HG02885 (cell line): ENCODE data around the gene ORC4.
"Not testable (repeated sequence)": the region's sequence is repeated elsewhere in the genome, so short reads cannot be mapped to it uniquely, and the experiment has no call there.

ENCODE experiments used
- ATAC-seq: cut with Tn5 transposase; IDR thresholded peaks from one replicate; pipeline ENCODE4 v1.9.1; 2021; ENCODE audit warnings: mild to moderate bottlenecking; ENCODE audit not compliant: unreplicated experiment, poor library complexity

The ORC4 gene

DNA sequence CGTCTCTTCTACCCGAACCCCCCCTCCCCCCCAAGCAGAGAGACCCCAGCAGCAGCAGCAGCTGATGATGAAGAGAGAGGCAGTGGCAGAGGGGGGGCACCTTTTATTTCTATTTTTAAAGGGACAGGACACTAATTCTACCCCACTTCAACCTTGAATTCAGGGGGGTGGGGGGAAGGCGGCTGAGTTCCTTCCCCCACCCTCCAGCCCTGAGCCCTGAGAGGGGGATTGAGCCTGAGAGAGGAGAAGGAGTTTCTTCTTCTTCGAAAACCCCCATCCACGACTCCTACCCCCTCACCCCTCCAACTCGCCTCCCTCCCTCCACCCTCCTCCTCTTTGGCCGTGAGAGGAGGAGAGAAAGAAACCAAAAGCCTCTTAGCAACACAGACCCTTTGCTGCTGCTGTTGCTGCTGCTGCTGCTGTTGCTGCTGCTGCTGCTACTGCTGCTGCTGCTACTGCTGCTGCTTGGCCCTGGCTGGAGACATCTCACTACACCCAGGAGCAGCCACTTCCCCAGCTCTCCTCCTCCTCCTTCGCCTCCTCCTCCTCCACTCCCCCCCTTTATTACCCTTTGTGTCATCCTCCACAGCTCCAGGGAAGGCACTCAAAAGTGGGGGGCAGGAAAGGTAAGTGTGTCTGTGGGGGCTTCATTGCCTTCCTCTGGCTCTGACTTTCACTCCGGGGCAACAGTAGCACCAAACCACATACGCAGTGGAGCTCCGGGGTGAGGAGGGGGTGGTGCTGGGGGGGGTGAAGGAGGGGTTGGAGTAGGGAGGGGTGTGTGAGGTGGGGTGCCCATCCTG, 723 bp upstream of the ORC4 start, which contains the start of gene MBD5:
MBD5 (plus strand) TSS at position 33 of the 803 bp plus-strand sequence.
- peak; percentile 31 for ATAC-seq

DNA sequence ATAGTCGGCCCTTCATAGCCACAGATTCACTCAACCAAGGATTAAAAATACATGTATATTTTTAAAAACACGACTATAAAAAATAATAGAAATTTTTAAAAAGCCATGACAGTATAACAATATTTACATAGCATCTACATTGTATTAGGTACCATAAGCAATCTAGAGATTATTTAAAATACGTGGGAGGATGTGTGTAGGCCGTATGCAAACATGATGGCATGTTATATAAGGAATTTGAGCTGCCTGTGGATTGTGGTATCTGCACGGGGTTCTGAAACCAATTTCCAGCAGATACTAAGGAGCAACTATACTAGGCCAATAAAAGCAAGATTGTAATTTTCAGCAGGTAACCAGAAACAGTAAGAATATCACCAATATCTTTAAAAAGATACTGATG, 5.9 kb downstream of the ORC4 start:
- ATAC-seq, result no peak

DNA sequence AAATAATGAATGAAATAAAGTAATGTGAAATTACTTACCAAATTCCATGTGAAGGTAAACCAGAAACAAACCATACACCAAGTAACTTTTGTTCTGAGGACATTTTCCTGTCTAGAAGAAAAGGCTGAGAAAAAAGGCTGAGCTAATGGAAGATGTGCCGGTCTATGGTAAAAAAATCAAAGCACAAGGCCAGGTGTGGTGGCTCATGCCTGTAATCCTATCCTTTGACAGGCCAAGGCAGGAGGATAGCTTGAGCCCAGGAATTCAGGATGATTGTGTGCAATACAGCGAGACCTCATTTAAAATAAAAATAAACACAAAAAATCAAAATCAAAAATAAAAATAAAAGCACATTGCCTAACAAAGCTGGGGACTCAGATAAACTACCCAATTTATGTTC, 6.7 kb downstream of the ORC4 start:
- no peak for ATAC-seq

DNA sequence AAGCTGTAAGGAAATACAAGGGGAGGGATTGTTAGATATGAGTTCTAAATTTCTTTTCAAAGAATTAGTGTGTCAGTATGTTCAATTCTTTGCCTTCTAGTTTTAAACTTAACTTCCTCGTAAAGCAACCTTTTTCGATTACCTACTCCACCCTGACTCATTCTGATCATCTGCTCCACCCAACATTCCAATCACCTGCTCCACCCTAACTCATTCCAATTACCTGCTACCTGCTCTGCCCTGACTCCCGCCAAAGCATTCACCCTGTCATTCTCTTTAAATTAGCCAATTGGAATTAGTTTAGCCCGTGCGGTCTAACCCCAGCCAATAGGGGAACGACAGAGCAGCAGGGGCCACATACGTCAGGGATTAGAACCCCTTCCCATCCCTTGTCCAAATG, 12.1 kb downstream of the ORC4 start:
- not testable (repeated sequence) for ATAC-seq

DNA sequence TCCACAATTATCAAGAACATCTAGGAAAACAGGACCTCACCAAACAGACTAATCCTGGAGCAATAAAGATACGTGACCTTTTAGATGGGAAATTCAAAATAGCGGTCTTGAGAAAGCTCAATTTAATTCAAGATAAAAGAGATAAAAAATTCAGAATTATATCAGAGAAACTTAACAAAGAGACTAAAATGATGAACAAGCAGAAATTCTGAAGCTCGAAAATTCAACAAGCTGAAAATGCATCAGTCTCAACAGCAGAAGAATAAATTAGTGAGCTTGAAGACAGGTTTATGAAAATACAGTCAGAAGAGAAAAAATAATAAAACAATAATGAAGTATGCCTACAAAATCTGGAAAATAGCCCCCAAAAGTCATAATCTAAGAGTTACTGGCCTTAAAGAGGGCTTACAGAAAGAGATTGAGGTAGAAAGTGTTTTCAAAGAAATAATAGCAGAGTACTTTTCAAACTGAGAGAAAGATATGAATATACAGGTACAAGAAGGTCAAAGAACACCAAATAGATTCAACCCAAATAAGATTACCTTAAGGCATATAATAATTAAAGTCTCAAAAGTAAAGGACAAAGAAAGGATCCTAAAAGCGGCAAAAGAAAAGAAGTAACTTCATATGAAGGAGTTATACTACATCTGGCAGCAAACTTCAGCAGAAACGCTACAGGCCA, 13.2 kb downstream of the ORC4 start:
- ATAC-seq, result no peak

DNA sequence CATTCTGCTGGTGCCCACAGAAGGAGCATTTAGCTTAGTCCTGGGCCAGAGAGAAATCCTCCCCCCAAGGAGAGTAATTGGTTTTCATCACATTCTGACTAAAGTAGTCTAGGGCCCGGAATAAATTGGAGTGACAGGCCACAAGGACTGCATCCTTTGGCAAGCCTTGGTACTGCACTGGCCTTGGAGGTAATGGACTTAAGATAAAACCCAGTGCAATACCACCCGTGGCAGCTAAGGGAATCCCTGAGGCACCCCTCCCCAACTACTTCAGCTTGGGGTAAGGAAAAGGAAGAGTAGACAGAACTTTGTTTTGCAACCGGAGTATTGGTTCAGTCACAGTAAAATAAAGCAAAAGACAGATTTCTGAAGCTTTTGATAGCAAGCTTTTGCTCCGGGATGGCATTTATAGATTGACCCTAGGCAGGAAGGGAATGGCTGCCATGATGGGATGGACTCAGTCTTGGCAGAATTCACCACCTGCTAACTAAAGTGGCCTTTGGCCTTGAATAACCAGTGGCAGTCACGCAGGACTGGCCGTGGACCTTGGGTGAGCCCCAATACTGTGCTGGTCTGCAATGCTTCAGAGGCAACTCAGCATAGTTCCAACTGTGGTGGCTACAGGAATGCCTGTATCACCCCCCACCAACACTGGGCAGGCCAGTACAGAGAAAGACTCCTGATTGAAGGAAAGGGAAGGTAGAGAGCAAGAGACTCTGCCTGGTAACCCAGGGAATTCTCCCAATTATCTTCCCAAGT, 14.1 kb downstream of the ORC4 start:
- ATAC-seq, result no peak

DNA sequence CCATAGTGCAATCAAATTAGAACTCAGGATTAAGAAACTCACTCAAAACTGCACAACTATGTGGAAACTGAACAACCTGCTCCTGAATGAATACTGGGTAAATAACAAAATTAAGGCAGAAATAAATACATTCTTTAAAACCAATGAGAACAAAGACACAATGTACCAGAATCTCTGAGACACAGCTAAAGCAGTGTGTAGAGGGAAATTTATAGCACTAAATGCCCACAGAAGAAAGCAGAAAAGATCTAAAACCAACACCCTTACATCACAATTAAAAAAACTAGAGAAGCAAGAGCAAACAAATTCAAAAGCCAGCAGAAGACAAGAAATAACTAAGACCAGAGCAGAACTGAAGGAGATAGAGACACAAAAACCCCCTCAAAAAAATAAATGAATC, 18.1 kb downstream of the ORC4 start:
- not testable (repeated sequence) for ATAC-seq

DNA sequence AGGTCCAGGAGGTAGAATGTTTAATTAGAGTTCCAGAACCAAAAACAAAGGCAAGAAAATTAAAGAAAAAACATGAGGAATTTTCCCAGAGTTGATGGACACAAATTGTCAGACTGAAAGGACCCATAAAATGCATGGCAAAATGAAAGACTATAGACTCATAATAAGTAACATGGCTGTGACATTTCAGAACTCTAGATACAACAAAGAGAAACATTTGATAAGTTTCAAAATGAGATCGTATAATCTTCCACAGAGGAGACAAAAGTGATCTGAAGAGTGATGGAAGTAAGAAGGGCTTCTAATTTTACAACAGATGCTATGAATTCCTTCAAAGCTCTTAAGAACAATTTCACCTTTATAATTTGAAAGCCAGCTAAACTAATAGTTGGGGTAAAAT, 20.4 kb downstream of the ORC4 start:
- ATAC-seq, result no peak

DNA sequence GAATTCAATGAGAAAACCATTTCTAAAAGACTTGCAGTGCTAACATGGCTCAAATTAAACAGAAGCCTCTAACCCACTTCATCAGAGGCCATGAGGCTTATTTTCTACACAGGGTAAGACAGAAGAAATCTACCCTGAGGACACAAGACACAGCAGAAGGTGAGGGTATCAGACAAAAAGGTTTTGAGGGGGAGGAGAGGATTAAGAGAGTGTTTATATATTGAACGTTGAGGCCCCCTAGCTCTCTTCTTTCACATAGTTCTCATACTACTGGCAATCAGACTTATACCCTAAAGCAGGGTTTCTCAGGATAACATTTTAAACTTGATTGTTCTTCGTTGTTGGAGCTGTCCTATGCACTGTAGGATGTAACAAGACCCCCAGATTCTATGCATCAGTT, 21.4 kb downstream of the ORC4 start:
- no peak for ATAC-seq

DNA sequence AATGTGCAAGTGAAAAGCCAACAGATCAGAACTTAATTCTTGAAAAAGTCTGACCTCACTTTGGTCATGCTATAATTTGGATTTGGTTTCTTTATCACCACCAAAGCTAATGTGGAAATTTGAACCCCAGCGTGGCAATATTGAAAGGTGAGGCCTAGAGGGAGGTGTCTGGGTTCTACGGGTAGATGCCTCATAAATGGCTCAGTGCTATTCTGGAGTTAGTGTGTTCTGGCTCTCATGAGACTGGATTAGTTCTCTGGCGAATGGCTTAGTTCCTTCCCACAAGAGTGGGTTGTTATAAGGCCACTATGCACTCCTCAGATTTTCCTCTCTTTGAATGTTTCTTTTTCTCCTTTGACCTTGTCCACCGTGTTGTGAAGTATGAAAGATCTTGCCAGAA, 22.3 kb downstream of the ORC4 start:
- ATAC-seq, result no peak

DNA sequence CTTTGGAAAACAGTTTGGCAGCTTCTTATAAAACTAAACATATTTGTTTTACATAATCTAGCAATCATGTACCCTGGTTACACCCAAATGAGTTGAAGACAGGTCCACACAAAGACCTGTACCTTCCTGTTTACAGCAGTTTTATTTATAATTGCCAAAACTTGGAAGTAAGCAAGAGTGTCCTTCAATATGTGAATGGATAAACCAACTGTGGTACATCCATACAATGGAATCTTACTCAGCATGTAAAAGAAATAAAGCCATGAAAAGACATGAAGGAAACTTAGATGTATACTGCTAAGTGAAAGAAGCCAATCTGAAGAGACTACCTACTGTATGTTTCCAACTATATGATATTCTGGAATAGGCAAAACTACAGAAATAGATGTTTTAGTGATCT, 23.7 kb downstream of the ORC4 start:
- ATAC-seq, result no peak

DNA sequence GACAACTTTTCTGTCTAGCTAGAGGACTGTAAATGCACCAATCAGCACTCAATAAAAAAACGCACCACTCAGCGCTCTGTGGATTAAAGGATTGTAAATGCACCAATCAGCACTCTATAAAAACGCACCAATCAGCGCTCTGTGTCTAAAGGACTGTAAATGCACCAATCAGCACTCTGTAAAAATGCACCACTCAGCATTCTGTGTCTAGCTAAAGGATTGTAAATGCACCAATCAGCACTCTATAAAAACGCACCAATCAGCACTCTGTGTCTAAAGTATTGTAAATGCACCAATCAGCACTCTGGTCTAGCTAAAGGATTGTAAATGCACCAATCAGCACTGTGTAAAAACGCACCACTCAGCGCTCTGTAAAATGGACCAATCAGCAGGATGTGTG, 25.6 kb downstream of the ORC4 start:
- ATAC-seq, result not testable (repeated sequence)

DNA sequence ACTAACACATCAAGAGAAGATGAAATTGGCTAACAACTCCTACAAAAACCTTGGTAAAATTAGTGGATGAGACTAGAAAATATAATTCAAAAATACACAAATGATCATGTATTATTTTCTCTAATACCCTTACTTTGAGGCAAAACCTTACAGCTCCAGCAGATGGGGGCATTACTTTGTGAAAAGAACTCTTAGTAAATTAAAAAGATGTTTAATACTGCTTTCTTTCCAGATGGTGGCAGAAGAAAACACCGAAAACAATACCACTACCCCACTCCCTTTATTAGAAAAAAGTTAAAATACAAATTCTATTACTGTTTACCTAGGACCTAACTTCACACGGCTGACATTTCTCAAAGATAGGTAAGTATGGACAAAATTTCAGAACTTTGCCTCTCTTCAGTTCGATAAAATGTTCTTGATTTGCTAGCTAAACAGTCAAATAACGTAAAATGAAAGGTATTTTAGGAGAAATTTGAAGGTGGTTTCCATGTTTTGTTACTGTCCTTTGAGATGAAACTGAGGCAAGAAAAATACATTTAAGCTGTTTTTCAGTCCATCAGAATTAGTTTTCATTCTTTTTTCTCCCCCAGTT, 30.6 kb downstream of the ORC4 start:
- peak; percentile 87 for ATAC-seq

DNA sequence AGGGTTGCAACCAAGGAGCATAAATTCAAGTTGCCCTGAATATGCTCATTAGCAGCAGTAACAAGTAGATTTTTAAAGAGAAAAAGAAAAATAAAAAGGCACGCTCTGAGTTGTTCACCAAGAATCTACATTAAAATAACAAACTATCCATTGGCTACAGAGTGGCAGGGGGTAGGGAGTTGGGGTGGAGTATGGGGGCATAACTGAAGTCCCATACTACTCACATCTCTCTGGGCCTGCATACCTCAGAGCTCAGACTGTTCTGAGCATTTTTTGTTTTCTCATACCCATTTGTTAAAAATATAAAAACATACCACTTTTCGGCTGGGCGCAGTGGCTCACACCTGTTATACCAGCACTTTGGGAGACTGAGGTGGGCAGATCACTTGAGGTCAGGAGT, 31.4 kb downstream of the ORC4 start:
- ATAC-seq, result no peak

DNA sequence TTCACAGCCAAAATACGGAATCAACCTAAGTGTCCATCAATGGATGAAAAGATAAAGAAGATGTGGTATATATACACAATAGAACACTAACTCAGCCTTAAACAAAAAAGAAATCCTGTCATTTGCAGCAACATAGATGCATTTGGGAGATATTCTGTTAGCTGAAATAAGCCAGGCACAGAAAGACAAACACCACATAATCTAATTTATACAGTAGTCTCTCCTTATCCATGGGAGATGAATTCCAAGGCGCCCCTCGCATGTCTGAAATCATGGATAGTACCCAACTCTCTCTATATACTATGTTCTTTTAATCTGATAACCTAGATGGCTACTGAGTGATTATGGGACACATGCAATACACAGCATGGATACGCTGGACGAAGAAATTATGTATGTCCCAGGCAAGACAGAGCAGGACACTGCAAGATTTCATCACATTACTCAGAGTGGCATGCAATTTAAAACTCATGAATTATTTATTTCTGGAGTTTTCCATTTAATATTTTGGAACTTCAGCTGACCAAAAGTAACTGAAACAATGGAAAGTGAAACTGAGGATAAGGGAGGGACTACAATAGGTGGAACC, 39.5 kb downstream of the ORC4 start:
- ATAC-seq, result no peak

DNA sequence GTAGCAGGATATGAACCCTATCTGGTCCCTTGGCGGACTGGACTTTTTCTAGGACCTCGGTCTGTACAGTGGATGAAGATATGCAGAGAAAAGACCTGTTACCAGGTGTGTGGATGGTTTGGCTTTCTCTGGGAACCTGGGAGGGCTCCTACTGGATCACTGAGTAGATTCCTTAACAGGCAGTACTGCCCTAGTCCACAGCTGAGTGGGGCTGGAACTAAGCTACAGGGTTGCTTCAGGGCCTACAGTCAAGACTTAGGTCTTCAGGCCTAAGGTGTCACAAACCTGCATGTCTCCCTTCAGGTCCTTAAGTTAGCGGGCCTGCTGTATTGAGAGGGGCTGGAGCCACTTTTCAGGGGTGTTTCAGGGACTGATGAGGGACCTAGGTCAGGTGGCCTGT, 42.9 kb downstream of the ORC4 start:
- no peak for ATAC-seq

DNA sequence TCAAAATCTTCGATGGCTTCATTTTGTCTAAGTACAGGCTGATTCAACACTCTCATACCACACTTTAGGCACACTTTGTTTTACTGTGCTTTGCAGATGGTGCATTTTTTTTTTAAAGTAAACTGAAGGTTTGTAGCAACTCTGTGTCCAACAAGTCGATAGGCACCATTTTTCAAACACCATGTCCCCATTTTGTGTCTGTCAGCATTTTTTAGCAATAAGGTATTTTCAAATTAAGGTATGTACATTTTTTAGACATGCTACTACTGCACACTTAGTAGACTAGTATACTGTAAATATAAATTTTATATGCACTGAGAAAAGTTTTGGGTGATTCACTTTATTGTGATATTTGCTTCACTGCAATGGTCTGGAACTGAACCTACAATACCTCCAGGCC, 44.4 kb downstream of the ORC4 start:
- no peak for ATAC-seq

DNA sequence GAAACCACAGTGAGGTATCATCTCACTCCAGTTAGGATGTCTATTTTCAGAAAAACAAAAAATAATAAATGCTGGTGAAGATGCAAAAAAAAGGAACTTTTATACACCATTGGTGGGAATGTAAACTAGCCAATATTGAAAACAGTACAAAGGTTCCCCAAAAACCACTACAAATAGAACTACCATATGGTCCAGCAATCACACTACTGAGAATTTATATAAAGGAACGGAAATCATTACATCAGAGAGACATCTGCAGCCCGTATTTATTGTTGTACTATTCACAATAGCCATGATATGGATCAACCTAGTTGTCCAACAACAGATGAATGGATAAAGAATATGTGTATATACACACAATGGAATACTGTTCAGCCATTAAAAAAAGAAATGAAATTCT, 52.0 kb downstream of the ORC4 start:
- no peak for ATAC-seq

DNA sequence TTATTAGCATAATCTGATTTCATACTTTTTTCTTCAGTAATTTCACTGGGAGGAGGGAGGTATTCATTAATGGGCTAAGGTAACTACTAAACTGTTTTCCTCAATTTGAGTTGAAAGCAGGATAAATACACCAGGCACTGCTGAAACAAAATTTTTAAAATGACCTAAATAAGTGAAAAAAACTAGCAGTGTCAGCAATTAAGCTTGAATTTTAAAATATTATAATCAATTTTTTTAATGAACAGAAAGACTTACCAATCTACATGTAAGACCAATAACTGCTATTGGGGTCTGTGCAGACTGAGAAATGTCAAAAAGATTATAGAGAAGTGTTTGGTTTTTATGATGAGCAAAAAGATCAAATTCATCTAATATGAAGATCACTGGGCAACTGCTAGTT, 68.4 kb downstream of the ORC4 start:
- ATAC-seq, result no peak

DNA sequence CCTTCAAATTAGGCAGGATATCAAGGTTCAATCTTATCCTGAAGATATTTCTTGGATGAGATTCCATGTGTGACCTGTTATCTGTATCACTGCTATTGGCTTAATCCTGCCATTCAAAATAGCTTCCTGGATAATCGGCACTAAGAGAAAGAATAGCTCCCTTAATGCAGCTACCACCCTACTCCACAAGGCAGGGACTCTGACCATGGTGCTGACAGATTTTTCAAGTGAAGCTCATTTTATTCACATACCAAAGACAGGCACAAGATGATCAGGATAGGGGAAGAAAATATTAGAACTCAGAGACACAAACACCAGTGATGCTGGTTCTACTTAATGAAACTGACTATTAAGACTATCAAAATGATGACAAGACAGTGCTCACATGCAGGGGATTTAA, 74.9 kb downstream of the ORC4 start:
- no peak for ATAC-seq
